GM12801 (cell line): ENCODE results near the gene ECE2.

Experiments
- TF ChIP-seq, protein P1 (sequence below): IDR thresholded peaks from one replicate; pipeline ENCODE4 v1.5.1; 2011; ENCODE audit warnings: control low read depth; ENCODE audit not compliant: insufficient read length; ENCODE audit errors: extremely low read depth

The ECE2 gene

DNA sequence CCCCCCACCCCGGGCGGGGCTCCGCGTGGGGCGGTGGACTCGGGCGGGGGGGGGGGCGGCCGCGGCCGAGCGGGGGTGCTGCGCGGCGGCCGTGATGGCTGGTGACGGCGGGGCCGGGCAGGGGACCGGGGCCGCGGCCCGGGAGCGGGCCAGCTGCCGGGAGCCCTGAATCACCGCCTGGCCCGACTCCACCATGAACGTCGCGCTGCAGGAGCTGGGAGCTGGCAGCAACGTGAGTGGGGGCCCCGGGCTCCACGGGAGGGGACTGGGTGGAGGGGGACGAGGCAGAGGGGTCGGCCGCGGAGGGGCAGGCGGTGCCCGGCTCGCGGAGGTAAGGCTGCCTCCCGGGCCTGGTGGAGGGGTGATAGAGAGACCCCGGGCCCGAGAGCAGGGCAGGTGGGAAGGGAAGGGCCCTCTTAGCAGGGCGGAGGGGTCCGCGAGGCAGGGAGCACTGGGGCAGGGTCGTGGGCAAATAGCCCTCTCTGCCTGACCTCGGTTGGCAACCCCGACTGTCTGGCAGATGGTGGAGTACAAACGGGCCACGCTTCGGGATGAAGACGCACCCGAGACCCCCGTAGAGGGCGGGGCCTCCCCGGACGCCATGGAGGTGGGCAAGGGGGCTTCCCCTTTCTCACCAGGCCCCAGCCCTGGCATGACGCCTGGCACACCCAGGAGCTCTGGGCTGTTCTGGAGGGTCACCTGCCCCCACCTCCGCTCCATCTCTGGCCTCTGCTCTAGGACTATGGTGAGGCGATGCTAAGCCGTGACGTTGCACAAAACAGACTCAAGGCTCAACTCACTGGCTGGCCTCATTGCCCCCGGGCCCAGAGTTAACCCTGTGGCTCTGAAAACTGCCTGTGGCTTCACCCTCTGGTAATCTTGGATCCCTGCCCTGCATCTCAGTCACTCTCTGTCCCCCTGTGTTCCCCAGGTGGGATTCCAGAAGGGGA, at the start of gene ECE2:
Gene ECE2, plus strand, starts transcription at position 62 of the 950 bp plus-strand sequence. Its CDS starts 132 bp downstream, at position 194.
- TF ChIP-seq, protein P1, sequence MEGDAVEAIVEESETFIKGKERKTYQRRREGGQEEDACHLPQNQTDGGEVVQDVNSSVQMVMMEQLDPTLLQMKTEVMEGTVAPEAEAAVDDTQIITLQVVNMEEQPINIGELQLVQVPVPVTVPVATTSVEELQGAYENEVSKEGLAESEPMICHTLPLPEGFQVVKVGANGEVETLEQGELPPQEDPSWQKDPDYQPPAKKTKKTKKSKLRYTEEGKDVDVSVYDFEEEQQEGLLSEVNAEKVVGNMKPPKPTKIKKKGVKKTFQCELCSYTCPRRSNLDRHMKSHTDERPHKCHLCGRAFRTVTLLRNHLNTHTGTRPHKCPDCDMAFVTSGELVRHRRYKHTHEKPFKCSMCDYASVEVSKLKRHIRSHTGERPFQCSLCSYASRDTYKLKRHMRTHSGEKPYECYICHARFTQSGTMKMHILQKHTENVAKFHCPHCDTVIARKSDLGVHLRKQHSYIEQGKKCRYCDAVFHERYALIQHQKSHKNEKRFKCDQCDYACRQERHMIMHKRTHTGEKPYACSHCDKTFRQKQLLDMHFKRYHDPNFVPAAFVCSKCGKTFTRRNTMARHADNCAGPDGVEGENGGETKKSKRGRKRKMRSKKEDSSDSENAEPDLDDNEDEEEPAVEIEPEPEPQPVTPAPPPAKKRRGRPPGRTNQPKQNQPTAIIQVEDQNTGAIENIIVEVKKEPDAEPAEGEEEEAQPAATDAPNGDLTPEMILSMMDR, result no peak

DNA sequence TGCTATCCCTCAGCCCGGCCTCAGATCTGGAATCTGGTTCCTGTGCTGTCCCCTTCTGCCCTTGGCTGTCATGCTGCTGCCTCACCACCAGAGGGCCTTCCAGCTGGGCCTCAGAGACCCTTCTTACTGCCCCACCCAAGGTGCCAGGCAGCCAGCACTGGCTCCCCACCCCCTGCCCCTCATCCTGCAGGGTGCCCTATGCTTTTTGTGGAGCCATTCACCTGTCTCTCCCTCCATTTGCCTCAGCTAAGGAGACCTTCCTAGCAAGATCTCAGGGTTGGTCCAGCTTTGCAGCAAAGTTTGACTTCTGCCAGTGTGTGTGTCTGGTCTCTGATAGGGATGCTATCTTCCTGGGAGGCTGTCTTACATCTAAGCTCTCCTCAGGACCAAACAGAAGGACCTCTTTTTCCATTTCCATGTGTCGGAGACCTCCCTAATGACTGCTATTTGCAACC, 48.3 kb upstream of the ECE2 start:
- TF ChIP-seq, protein P1, result no peak

GRCh38 chr3:184228376-184229137, 47.3 kb upstream of the ECE2 start:
- TF ChIP-seq, protein P1, result no peak

DNA sequence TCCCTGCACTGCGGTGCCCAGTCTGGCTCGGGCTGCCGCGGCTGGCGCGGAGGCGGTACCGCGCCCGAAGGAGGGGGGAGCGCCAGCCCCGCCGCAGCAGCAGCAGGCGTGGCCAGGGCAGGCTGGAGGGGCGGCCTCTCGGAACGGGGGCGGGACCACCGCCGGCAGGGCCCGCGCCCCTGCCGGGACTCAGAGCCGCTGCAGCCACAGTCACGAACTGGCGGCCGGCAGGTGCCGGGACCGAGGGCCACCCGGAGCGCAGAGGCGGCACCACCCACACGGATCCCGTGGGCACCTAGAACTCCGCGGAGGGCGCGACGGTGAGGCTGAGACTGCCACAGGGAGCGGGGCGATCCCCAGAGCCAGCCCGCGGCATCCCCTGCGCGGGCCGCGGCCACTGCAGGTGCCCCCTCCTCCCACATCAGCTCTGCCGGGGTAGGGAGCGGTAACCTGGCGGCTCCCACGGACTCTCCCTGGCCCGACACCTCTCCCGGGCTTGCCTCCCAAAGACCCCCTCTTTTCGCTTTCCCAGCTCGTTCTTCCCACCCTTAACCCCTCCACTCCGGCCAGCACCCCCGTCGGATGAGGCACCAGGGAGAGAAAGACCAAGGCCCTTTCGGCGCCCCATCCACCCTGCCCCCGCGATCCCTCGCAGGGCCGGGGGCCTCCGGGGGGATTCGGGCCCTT, 46.3 kb upstream of the ECE2 start, which contains the start of gene VWA5B2:
Gene VWA5B2, plus strand, starts transcription at position 192 of the 687 bp plus-strand sequence. CDS start 944 bp downstream, outside the sequence.
- TF ChIP-seq, protein P1, result no peak

DNA sequence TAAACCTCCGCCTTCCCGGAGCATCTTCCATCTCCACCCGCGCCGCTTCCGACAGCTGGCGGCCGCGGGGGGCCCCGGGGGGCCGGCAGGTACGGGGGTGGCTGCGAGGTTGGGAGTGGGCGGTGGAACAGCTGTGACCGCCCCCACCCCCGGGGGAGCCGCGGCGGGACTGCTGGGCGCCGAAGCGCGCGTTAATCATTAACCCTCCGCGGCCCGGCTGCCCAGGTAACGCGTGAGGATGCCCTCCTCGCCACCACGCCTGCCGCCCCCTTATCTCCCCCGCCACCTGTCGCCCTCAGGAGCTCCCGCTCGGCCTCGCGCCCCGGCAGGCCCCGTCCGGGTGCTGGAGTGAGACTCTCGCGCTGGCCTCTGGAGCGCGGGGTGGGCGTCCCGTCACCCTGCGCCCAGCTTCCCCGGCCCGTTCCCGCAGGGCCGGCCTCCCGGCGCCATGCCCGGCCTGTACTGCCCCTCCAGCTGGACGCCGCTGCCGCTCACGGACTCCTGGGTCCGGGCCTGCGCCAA, 45.7 kb upstream of the ECE2 start:
- TF ChIP-seq, protein P1, result no peak

DNA sequence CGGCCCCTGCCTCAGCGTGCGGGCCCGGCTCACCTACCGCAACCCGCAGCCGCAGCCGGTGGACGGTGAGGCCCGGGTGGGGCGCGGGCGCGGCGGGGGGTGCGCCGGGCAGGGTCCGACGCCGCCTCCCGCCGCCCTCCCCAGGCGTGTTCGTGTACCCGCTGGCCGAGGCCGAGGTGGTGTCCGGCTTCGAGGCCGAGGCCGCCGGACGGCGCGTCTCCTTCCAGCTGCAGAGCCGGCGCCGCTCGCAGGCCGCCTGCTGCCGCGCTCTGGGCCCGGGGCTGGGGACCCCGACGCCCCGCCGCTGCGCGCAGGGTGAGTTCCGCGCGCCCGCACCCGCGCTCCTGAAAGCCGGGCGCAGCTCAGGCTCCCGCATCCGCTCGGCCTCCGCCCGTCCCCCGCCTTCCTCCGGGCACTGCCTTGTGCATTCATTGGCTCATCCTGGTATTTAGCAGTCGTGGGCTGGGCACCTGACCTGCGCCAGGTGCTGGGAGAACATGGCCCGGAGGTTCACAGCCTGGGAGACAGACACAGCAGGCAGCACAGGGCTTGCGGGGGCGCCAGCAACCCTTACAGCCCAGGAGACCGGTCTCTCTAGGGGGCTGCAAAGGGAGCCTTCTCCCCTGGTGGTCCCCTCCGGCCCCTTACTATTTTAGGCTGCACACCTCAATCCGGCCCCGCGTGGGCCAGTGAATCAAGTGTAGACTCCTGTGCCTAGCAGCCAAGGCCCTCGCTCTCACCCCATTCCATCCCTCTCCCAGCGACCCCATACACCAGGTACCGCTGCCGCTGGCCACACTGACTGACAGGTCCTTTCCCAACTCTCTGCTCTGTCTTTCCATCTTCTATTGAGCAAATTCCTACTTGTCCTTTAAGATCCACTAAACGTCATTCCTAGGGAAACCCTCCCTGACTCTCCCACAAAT, 45.0 kb upstream of the ECE2 start:
- TF ChIP-seq, protein P1, result no peak
